Upper lobe of left lung (tissue), 6 donors: ENCODE data around the gene ANKIB1. TPM values are rescaled to one million over a fixed set of nuclear protein-coding genes. Genes with fewer than 3 reads are reported as not detected.

ENCODE experiments used
- ATAC-seq, 2 donors: fragments of 200-7000 bp; cut with Tn5 transposase; one replicate each; pipeline ENCODE4 v1.9.1; 2022; ENCODE audit warnings: mild to moderate bottlenecking in 2 of 2, moderate library complexity in 2 of 2; ENCODE audit not compliant: low FRiP score in 2 of 2
- DNase-seq, 2 donors: peaks; one replicate each; pipeline ENCODE4 v3.0.0-alpha.2; 2019 to 2020
- H3K27ac ChIP-seq, 4 donors: fragments of 200-600 bp; sonication (generic); one replicate each; pipeline ENCODE4 v1.5.1; 2016 to 2019
- H3K27me3 ChIP-seq, 4 donors: fragments of 200-600 bp; sonication (generic); one replicate each; pipeline ENCODE4 v1.5.1; 2017 to 2019
- H3K36me3 ChIP-seq, 4 donors: fragments of 200-600 bp; sonication (generic); one replicate each; pipeline ENCODE4 v1.5.1; 2016 to 2019
- H3K4me1 ChIP-seq, 4 donors: fragments of 200-600 bp; sonication (generic); one replicate each; pipeline ENCODE4 v1.5.1; 2018 to 2019
- H3K4me3 ChIP-seq, 4 donors: fragments of 200-600 bp; sonication (generic); one replicate each; pipeline ENCODE4 v1.5.1; 2017 to 2019; ENCODE audit warnings: mild to moderate bottlenecking in 2 of 4, moderate library complexity in 1 of 4
- H3K9me3 ChIP-seq, 4 donors: fragments of 200-600 bp; sonication (generic); one replicate each; pipeline ENCODE4 v1.5.1; 2018 to 2019
- EP300 ChIP-seq, 4 donors: sonication (generic); formaldehyde crosslinking; IDR thresholded peaks; one replicate each; pipeline ENCODE4 v1.5.1; 2017; ENCODE audit warnings: antibody characterized with exemption in 4 of 4, control low read depth in 2 of 4
- POLR2A ChIP-seq, 4 donors: fragments of 450-650 bp; IDR thresholded peaks; one replicate each; pipeline ENCODE4 v1.5.1; 2016 to 2017; ENCODE audit warnings: antibody characterized with exemption in 4 of 4, mild to moderate bottlenecking in 2 of 4
- POLR2AphosphoS5 ChIP-seq, 2 donors: sonication (generic); formaldehyde crosslinking; IDR thresholded peaks; one replicate each; pipeline ENCODE4 v1.5.1; 2017; ENCODE audit warnings: antibody characterized with exemption in 2 of 2
- WGBS, 2 donors: methylation state at CpG; one replicate each; pipeline ENCODE4 v1.1.5; 2017 to 2018; 5-methylcytosine and 5-hydroxymethylcytosine counted together
- total RNA-seq, 6 donors: library from RNA; depleted of rRNA in 4 of 6; stranded (reverse); fragments of >200 nt in 4 of 6; gene quantifications; one replicate each; pipeline versions ENCODE4 v1.1.0 to v1.2.1, GENCODE V29; 2016 to 2021
- TF ChIP-seq, protein P1 (sequence below), 6 experiments: fragments of 450-650 bp in 4 of 6; fragments of 200-600 bp in 2 of 6; sonication (generic) in 2 of 6; IDR thresholded peaks; one replicate each; pipeline ENCODE4 v1.5.1; 2016 to 2019; ENCODE audit warnings: antibody characterized with exemption in 6 of 6
- donor health status: DM: no; HTN: no; CAD: no; lungs with moderate emphysema.
- donor health status: DM: no; HTN: yes; CAD: no; lungs with severe emphysema.

ANKIB1 gene
- total RNA-seq, 6 donors from 2014 or later = 22.8 to 47.1 (median 40.9) TPM

DNA sequence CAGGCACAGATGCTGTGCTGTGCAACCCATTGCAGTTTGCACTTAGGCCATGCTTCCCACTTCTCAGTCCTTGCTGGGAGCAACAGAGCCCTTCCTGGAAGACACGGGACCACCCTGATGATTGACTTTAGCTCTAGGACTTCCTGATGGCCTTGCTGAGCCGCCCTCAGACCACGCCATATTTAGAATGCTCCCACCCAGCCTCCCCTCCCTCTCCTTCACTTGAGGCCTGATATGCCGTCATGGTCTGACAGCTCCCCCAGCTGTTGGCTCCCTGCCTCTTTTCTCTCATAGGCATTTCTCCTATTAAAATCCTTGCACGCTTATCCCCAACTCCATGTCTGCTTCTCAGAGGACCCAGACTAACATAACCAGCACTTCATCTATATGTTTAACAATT is 172.1 kb downstream of the ANKIB1 start:
- no peak for ATAC-seq
- Histone ChIP-seq H3K9me3 (no peaks in the 10 kb centered on the region), H3K4me3 (no peak overlapping the region), H3K4me1 (peaks cover 0 to 10% (median 2%) of the 10 kb centered on the region in 4 donors), H3K36me3 (no peaks in the 10 kb centered on the region), H3K27ac (no peak overlapping the region), H3K27me3 (no peaks in the 10 kb centered on the region)
- TF ChIP-seq POLR2A (IDR thresholded peaks at IDR 0.05) (no peak), EP300 (IDR thresholded peaks at IDR 0.05) (no peak), POLR2AphosphoS5 (IDR thresholded peaks at IDR 0.05) (no peak)
- TF ChIP-seq, protein P1, sequence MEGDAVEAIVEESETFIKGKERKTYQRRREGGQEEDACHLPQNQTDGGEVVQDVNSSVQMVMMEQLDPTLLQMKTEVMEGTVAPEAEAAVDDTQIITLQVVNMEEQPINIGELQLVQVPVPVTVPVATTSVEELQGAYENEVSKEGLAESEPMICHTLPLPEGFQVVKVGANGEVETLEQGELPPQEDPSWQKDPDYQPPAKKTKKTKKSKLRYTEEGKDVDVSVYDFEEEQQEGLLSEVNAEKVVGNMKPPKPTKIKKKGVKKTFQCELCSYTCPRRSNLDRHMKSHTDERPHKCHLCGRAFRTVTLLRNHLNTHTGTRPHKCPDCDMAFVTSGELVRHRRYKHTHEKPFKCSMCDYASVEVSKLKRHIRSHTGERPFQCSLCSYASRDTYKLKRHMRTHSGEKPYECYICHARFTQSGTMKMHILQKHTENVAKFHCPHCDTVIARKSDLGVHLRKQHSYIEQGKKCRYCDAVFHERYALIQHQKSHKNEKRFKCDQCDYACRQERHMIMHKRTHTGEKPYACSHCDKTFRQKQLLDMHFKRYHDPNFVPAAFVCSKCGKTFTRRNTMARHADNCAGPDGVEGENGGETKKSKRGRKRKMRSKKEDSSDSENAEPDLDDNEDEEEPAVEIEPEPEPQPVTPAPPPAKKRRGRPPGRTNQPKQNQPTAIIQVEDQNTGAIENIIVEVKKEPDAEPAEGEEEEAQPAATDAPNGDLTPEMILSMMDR (IDR thresholded peaks at IDR 0.05) = no peak
- 74 to 81% methylated on average over 5 of the region's 5 CpGs for WGBS, 2 donors
- DNase-seq = no peak

- Histone ChIP-seq H3K4me3 (no peak overlapping the region), H3K4me1 (peaks cover 0 to 22% (median 6%) of the 10 kb centered on the region in 4 donors), H3K36me3 (no peaks in the 10 kb centered on the region), H3K9me3 (no peaks in the 10 kb centered on the region), H3K27ac (no peak overlapping the region), H3K27me3 (no peaks in the 10 kb centered on the region)
- 49 to 54% methylated on average over 5 of the region's 5 CpGs for WGBS, 2 donors
- TF ChIP-seq POLR2A (IDR thresholded peaks at IDR 0.05) = no peak
- ATAC-seq (no peak), DNase-seq (no peak)
These were observed 176.1 kb downstream of the ANKIB1 start for GRCh38 chr7:92421676-92422435.

DNA sequence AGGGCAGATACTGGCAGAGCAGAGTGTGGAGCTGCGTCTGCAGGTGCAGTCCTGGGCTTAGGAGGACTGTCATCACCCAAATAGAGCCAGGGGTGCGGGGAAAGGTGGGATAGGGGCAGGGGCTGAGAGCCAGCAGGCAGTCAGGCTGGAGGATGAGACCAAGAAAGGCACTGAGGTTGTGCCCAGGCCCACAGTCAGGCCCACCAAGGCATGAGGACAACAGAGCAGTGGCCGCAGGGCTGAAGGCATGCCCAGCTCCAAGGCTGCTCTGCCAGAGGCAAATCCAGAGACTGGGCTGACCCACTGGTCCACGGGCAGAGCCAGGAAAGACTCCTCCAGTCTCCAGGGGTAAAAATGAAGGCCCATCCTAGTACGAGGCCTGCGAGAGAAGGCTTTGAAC is 177.2 kb downstream of the ANKIB1 start:
- DNase-seq (no peak), ATAC-seq (no peak)
- TF ChIP-seq EP300 (IDR thresholded peaks at IDR 0.05) = no peak
- TF ChIP-seq POLR2AphosphoS5 (IDR thresholded peaks at IDR 0.05) = no peak
- no peak for TF ChIP-seq POLR2A (IDR thresholded peaks at IDR 0.05)
- TF ChIP-seq, protein P1 (IDR thresholded peaks at IDR 0.05) = no peak
- H3K27me3 ChIP-seq = no peaks in the 10 kb centered on the region
- H3K9me3 ChIP-seq = no peaks in the 10 kb centered on the region
- no peak overlapping the region for H3K4me3 ChIP-seq
- H3K36me3 ChIP-seq = no peaks in the 10 kb centered on the region
- H3K4me1 ChIP-seq = peaks cover 0 to 22% (median 6%) of the 10 kb centered on the region in 4 donors
- no peak overlapping the region for H3K27ac ChIP-seq
- WGBS, 2 donors = 94 to 98% methylated on average over 5 to 6 of the region's 6 CpGs

DNA sequence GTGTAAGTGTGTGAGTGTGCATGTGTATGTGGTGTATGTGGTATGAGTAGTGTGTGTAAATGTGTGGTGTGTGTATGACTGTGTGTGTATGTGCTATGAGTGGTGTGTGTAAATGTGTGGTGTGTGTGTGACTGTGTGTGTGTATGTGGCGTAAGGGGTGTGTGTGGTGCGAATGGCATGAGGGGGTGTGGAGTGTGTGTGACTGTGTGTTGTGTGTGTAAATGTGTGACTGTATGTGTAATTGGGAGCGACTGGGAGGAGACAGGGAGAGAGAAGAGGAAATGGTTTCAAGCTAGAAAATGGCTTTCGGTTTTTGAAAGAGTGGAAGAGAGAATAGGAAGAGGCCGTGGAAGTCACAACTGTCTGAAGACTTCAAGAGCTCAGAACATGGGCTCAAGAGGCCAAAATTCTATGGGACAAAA is 177.9 kb downstream of the ANKIB1 start:
- DNase-seq (no peak), ATAC-seq (peak in 1 of 2 donors; percentile 33)
- Histone ChIP-seq H3K9me3 (no peaks in the 10 kb centered on the region), H3K27ac (peak overlapping the region in 1 of 4 donors; percentile 55), H3K4me3 (peak overlapping the region in 3 of 4 donors; percentile 42 to 59 (median 57)), H3K36me3 (no peaks in the 10 kb centered on the region), H3K4me1 (peaks cover 0 to 22% (median 6%) of the 10 kb centered on the region in 4 donors), H3K27me3 (no peaks in the 10 kb centered on the region)
- 66% methylated on average over 5 of the region's 5 CpGs for WGBS, 2 donors
- TF ChIP-seq EP300 (IDR thresholded peaks at IDR 0.05) (no peak), POLR2A (IDR thresholded peaks at IDR 0.05) (no peak), POLR2AphosphoS5 (IDR thresholded peaks at IDR 0.05) (no peak)
- TF ChIP-seq, protein P1 (IDR thresholded peaks at IDR 0.05) = no peak

DNA sequence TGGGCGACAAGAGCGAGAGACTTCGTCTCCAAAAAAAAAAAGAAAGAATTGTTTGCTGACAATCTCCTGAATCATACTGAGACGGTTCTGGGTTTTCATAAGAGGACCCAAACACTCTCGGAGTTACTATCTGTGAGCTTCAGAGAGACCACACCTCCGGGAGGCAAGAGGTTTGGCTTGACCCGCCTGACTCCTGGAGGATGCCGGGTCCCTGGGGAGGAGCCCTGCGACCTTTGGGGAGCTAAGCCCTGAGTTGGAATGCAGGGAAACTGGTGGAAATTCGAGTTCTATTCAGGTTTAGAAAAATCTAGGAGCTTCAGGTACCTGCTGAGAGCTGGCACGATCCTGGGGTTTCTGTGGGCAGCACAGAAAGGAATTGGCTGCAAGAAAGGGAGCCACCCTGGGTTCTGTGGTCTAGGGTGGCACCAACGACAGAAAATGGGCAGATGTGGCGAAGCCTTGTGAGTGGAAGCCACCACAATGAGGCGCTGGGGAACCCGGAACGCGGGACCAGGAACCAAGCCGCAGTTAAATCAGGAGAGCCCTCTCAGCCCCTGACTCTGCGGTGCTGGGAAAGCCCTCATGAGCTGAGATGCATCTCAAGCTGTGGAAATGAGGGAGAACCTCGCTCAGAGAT is 179.7 kb downstream of the ANKIB1 start:
- no peak overlapping the region for H3K27ac ChIP-seq
- H3K9me3 ChIP-seq = no peaks in the 10 kb centered on the region
- peaks cover 0 to 22% (median 6%) of the 10 kb centered on the region in 4 donors for H3K4me1 ChIP-seq
- no peak for DNase-seq
- 53 to 54% methylated on average over 20 of the region's 20 CpGs for WGBS, 2 donors
- ATAC-seq = no peak
- no peaks in the 10 kb centered on the region for H3K36me3 ChIP-seq
- TF ChIP-seq, protein P1 (IDR thresholded peaks at IDR 0.05) = no peak
- TF ChIP-seq POLR2AphosphoS5 (IDR thresholded peaks at IDR 0.05) (no peak), POLR2A (IDR thresholded peaks at IDR 0.05) (no peak), EP300 (IDR thresholded peaks at IDR 0.05) (no peak)
- H3K27me3 ChIP-seq = no peaks in the 10 kb centered on the region
- H3K4me3 ChIP-seq = no peak overlapping the region
